H1 (cell line): ENCODE data around the gene DENND5B. TPM values are rescaled to one million over a fixed set of nuclear protein-coding genes. Genes with fewer than 3 reads are reported as not detected.

Experiments used
- CTCF ChIA-PET: fragments of 300-600 bp; sonication (Branson Sonifier 250); formaldehyde crosslinking; loops from one replicate; lab custom pipeline; 2021; ENCODE audit not compliant: partially characterized antibody; lab: Charles Lee
- POLR2A ChIA-PET: fragments of 300-600 bp; sonication (Branson Sonifier 250); formaldehyde crosslinking; loops from one replicate; lab custom pipeline; 2021; ENCODE audit warnings: inconsistent platforms; ENCODE audit not compliant: partially characterized antibody; lab: Charles Lee
- DNase-seq, 2 experiments: peaks; one replicate each; pipeline versions ENCODE4 v3.0.0 to v3.0.0-alpha.2; 2010 to 2022; ENCODE audit warnings: low spot score in 2 of 2, low read depth in 1 of 2, mixed read lengths in 1 of 2
- FAIRE-seq: peaks from 2 replicates; lab custom pipeline; 2011; peaks lifted over from hg19 to GRCh38; lab: Jason Lieb, UNC
- H2AFZ ChIP-seq: 2 replicates; pipeline ENCODE4 v1.8.1; 2012; ENCODE audit warnings: low read length, inconsistent platforms
- H2AK5ac ChIP-seq: 2 replicates; pipeline ENCODE4 v1.6.1; 2013; ENCODE audit warnings: low read depth, low read length
- H2BK120ac ChIP-seq: replicated peaks from 2 replicates; pipeline ENCODE3; 2013; ENCODE audit warnings: low read depth, low read length, inconsistent platforms
- H2BK12ac ChIP-seq: 2 replicates; pipeline ENCODE4 v1.6.1; 2013; ENCODE audit warnings: low read depth, low read length
- H2BK15ac ChIP-seq: 2 replicates; pipeline ENCODE4 v1.6.1; 2013; ENCODE audit warnings: low read length
- H2BK20ac ChIP-seq: 2 replicates; pipeline ENCODE4 v1.6.1; 2013; ENCODE audit warnings: low read length
- H2BK5ac ChIP-seq: 2 replicates; pipeline ENCODE4 v1.6.1; 2013; ENCODE audit warnings: low read depth, low read length
- H3K14ac ChIP-seq: 2 replicates; pipeline ENCODE4 v1.6.1; 2013; ENCODE audit warnings: inconsistent platforms; ENCODE audit not compliant: insufficient read length
- H3K18ac ChIP-seq: 2 replicates; pipeline ENCODE4 v1.6.1; 2013; ENCODE audit warnings: low read length; ENCODE audit errors: extremely low read depth
- H3K23ac ChIP-seq: 2 replicates; pipeline ENCODE4 v1.6.1; 2013; ENCODE audit warnings: inconsistent platforms; ENCODE audit not compliant: insufficient read length
- H3K23me2 ChIP-seq: 2 replicates; pipeline ENCODE4 v1.6.1; 2013; ENCODE audit warnings: low read depth, low read length
- H3K27ac ChIP-seq: 2 replicates; pipeline ENCODE4 v1.6.1; 2011; ENCODE audit warnings: low read depth, low read length, inconsistent platforms
- H3K27me3 ChIP-seq, 4 experiments: replicated peaks in 1 of 4; 1 replicate in 1 of 4; 2 replicates in 3 of 4; pipeline versions ENCODE4 v1.6.1 to v1.8.1; 2011 to 2013; ENCODE audit warnings: low read length in 3 of 4, mild to moderate bottlenecking in 3 of 4, inconsistent platforms in 2 of 4, mixed read lengths in 2 of 4, moderate library complexity in 1 of 4; ENCODE audit not compliant: control insufficient read depth in 3 of 4, insufficient read depth in 3 of 4; ENCODE audit errors: extremely low read depth in 1 of 4
- H3K36me3 ChIP-seq, 4 experiments: 2 replicates each; pipeline versions ENCODE4 v1.6.1 to v1.8.1; 2011 to 2013; ENCODE audit warnings: mild to moderate bottlenecking in 4 of 4, low read length in 3 of 4, moderate library complexity in 2 of 4, control low read depth in 1 of 4, inconsistent platforms in 1 of 4; ENCODE audit not compliant: insufficient read depth in 4 of 4, control insufficient read depth in 2 of 4
- H3K4ac ChIP-seq: replicated peaks from 2 replicates; pipeline ENCODE3; 2013; ENCODE audit warnings: low read length, low read depth, mixed read lengths, inconsistent platforms; ENCODE audit not compliant: insufficient read length
- H3K4me1 ChIP-seq, 4 experiments: replicated peaks in 1 of 4; 1 replicate in 1 of 4; 2 replicates in 3 of 4; pipeline versions ENCODE4 v1.6.1 to v1.8.1; 2011 to 2013; ENCODE audit warnings: low read length in 3 of 4, inconsistent platforms in 2 of 4, mixed read lengths in 1 of 4; ENCODE audit not compliant: insufficient read depth in 4 of 4, control insufficient read depth in 3 of 4
- H3K4me2 ChIP-seq, 2 experiments: 2 replicates each; pipeline versions ENCODE4 v1.6.1 to v1.8.1; 2011 to 2013; ENCODE audit warnings: low read depth in 2 of 2, low read length in 2 of 2, control low read depth in 1 of 2, inconsistent platforms in 1 of 2, mild to moderate bottlenecking in 1 of 2; ENCODE audit not compliant: insufficient read depth in 1 of 2
- H3K4me3 ChIP-seq, 4 experiments: fragments of 200-600, 300-600 bp in 1 of 4; sonication (generic), shearing (Covaris generic), sonication (Bioruptor Twin) in 1 of 4; 2 replicates each; pipeline versions ENCODE4 v1.5.1 to v1.8.1; 2011 to 2016; ENCODE audit warnings: low read length in 4 of 4, low read depth in 3 of 4, control low read depth in 2 of 4, inconsistent platforms in 2 of 4, mild to moderate bottlenecking in 2 of 4, mixed read lengths in 1 of 4, moderate library complexity in 1 of 4; ENCODE audit not compliant: insufficient read depth in 2 of 4; ENCODE audit errors: extremely low read depth in 1 of 4
- H3K56ac ChIP-seq: replicated peaks from 2 replicates; pipeline ENCODE3; 2013; ENCODE audit warnings: low read depth, mild to moderate bottlenecking, mixed read lengths, low read length, inconsistent platforms; ENCODE audit not compliant: insufficient read length
- H3K79me1 ChIP-seq: 2 replicates; pipeline ENCODE4 v1.6.1; 2013; ENCODE audit warnings: low read depth, low read length, control low read depth
- H3K79me2 ChIP-seq, 2 experiments: 2 replicates each; pipeline versions ENCODE4 v1.6.1 to v1.8.1; 2012 to 2013; ENCODE audit warnings: low read length in 2 of 2, mild to moderate bottlenecking in 2 of 2, inconsistent platforms in 1 of 2; ENCODE audit not compliant: insufficient read depth in 2 of 2, control insufficient read depth in 1 of 2
- H3K9ac ChIP-seq, 4 experiments: replicated peaks in 1 of 4; 1 replicate in 1 of 4; 2 replicates in 3 of 4; pipeline versions ENCODE4 v1.6.1 to v1.8.1; 2011 to 2013; ENCODE audit warnings: low read depth in 3 of 4, low read length in 3 of 4, control low read depth in 2 of 4, mild to moderate bottlenecking in 2 of 4, moderate library complexity in 2 of 4, inconsistent platforms in 1 of 4; ENCODE audit errors: extremely low read depth in 1 of 4
- H3K9me3 ChIP-seq, 2 experiments: 2 replicates each; pipeline versions ENCODE4 v1.6.1 to v1.8.1; 2012 to 2013; ENCODE audit warnings: mild to moderate bottlenecking in 2 of 2, moderate library complexity in 2 of 2, control low read depth in 1 of 2, inconsistent platforms in 1 of 2, low read depth in 1 of 2, low read length in 1 of 2, mixed read lengths in 1 of 2; ENCODE audit not compliant: insufficient read depth in 2 of 2
- H4K20me1 ChIP-seq, 2 experiments: replicated peaks in 1 of 2; 2 replicates each; pipeline versions ENCODE3 to v1.8.1; 2011 to 2013; ENCODE audit warnings: inconsistent platforms in 2 of 2, low read length in 2 of 2, mild to moderate bottlenecking in 1 of 2; ENCODE audit not compliant: insufficient read depth in 2 of 2, control insufficient read depth in 1 of 2
- H4K5ac ChIP-seq: 2 replicates; pipeline ENCODE4 v1.6.1; 2013; ENCODE audit warnings: low read length, low read depth, mixed read lengths, inconsistent platforms; ENCODE audit not compliant: insufficient read length
- H4K8ac ChIP-seq: 2 replicates; pipeline ENCODE4 v1.8.0; 2013; ENCODE audit warnings: mild to moderate bottlenecking, moderate library complexity, low read length, inconsistent platforms; ENCODE audit not compliant: insufficient read depth; ENCODE audit errors: extremely low read depth
- H4K91ac ChIP-seq: replicated peaks from 2 replicates; pipeline ENCODE3; 2013; ENCODE audit warnings: low read length, mixed read lengths, inconsistent platforms; ENCODE audit not compliant: insufficient read length
- BCL11A ChIP-seq, 2 experiments: IDR thresholded peaks; one replicate each; pipeline ENCODE4 v1.6.1; 2011; ENCODE audit warnings: low read depth in 2 of 2, low read length in 2 of 2, mild to moderate bottlenecking in 2 of 2
- EP300 ChIP-seq, 2 experiments: IDR thresholded peaks; 1 replicate in 1 of 2; 2 replicates in 1 of 2; pipeline ENCODE4 v1.6.1; 2011 to 2012; ENCODE audit warnings: low read depth in 2 of 2, low read length in 2 of 2, mild to moderate bottlenecking in 2 of 2, borderline replicate concordance in 1 of 2, inconsistent platforms in 1 of 2, moderate library complexity in 1 of 2
- GTF2F1 ChIP-seq: IDR thresholded peaks from 2 replicates; pipeline ENCODE4 v1.6.1; 2012; ENCODE audit warnings: low read depth, low read length, improper control_type of control experiment, borderline replicate concordance
- HDAC2 ChIP-seq, 2 experiments: fragments of 300-600 bp in 1 of 2; sonication (generic) in 1 of 2; IDR thresholded peaks; 2 replicates each; pipeline ENCODE4 v1.6.1; 2011 to 2012; ENCODE audit warnings: low read depth in 2 of 2, low read length in 2 of 2, mild to moderate bottlenecking in 2 of 2, moderate library complexity in 2 of 2, borderline replicate concordance in 1 of 2, inconsistent platforms in 1 of 2
- SIN3A ChIP-seq, 2 experiments: IDR thresholded peaks in 1 of 2; conservative IDR thresholded peaks in 1 of 2; 2 replicates each; pipeline ENCODE4 v1.6.1; 2011 to 2012; ENCODE audit warnings: low read length in 2 of 2, improper control_type of control experiment in 1 of 2, low read depth in 1 of 2, mild to moderate bottlenecking in 1 of 2
- SP1 ChIP-seq: IDR thresholded peaks from 2 replicates; pipeline ENCODE4 v1.6.1; 2011; ENCODE audit warnings: low read depth, low read length
- WGBS, 2 experiments: shearing (Covaris generic) in 1 of 2; methylation state at CpG; one replicate each; pipeline versions ENCODE4 v1.1.6 to v1.1.7; 2013 to 2015; ENCODE audit warnings: low lambda C conversion rate in 2 of 2, mixed read lengths in 2 of 2, inconsistent platforms in 1 of 2, low coverage in 1 of 2, missing lambda C conversion rate in 1 of 2; ENCODE audit not compliant: insufficient replicate concordance in 2 of 2, insufficient coverage in 1 of 2, insufficient read length in 1 of 2; ENCODE audit errors: extremely low coverage in 1 of 2, missing lambda C conversion rate in 1 of 2; 5-methylcytosine and 5-hydroxymethylcytosine counted together
- polyA plus RNA-seq, 7 experiments: library from polyadenylated mRNA; depleted of rRNA in 3 of 7; stranded (reverse) in 5 of 7; unstranded in 2 of 7; fragments of >200 nt in 5 of 7; fragments of 200-250 nt in 2 of 7; gene quantifications; 1 replicate in 5 of 7; 2 replicates in 1 of 7; 4 replicates in 1 of 7; pipeline versions ENCODE4 v1.2.1 to v1.2.3, GENCODE V29; 2011 to 2013; ENCODE audit warnings: missing spikeins in 2 of 7, mixed read lengths in 2 of 7
- total RNA-seq: library from RNA; stranded (reverse); fragmentation: NEBNext Ultra II Directional; extraction: Animal tissue kit (Norgen Biotek cat#: 25700); gene quantifications from 2 replicates; pipeline ENCODE4 v1.2.1, GENCODE V29; 2021
- TF ChIP-seq, protein P1 (sequence below): IDR thresholded peaks from 2 replicates; pipeline ENCODE4 v1.6.1; 2011; ENCODE audit warnings: low read depth, mild to moderate bottlenecking, low read length; ENCODE audit not compliant: insufficient read depth

The DENND5B gene
- total and polyA plus RNA-seq, 2 of the 8 experiments (the other 6 are each of a cell fraction or from before 2014, with no cell fraction given), result 13.4 to 20.2 TPM

- Histone ChIP-seq H4K91ac (peak overlapping the region; percentile 64), H2BK12ac (peak overlapping the region; percentile 91), H4K5ac (no peak overlapping the region), H4K8ac (no peak overlapping the region), H2BK15ac (peak overlapping the region; percentile 66; the same call in 1 of the 2 replicates), H3K27me3 (no peaks in the 10 kb centered on the region), H3K9me3 (no peaks in the 10 kb centered on the region), H3K4ac (no peak overlapping the region), H3K18ac (peak overlapping the region; percentile 55; the same call in 1 of the 2 replicates), H2AK5ac (no peak overlapping the region), H3K27ac (no peak overlapping the region), H3K4me2 (no peak overlapping the region), H4K20me1 (no peaks in the 10 kb centered on the region), H3K79me2 (no peaks in the 10 kb centered on the region), H2BK20ac (0 out of 2 replicates have a peak overlapping the region, but pooled peaks have one; percentile 2), H3K36me3 (no peaks in the 10 kb centered on the region), H3K4me3 (no peak overlapping the region), H2BK5ac (peak overlapping the region; percentile 40; the same call in 1 of the 2 replicates), H3K14ac (no peak overlapping the region), H2BK120ac (no peak overlapping the region), H3K23me2 (no peaks in the 10 kb centered on the region; the same call in 1 of the 2 replicates), H3K23ac (no peak overlapping the region), H3K79me1 (no peaks in the 10 kb centered on the region), H3K9ac (no peak overlapping the region; a peak in 1 of 7 replicates), H2AFZ (no peak overlapping the region), H3K4me1 (peaks cover 13 to 24% (median 21%) of the 10 kb centered on the region in 4 experiments), H3K56ac (no peak overlapping the region)
- 80% methylated on average over 2 of the region's 2 CpGs; no CpG with 5 or more reads in 1 of the 2 experiments for WGBS, 2 experiments
- FAIRE-seq (no peak), DNase-seq (no peak)
- ChIA-PET POLR2A (interaction anchor here (0.9 to 17.5 kb wide), 10 partner anchors 8 to 49 kb away, joined by 3 to 474 read pairs (median 13); partner anchors contain the start of gene SINHCAF), CTCF (interaction anchor here (0.9 to 3.1 kb wide), 8 partner anchors 8 to 236 kb away, joined by 3 to 15 read pairs (median 4); no protein-coding TSS in a partner anchor)
- no peak for TF ChIP-seq HDAC2 (IDR thresholded peaks at IDR 0.05; ENCODE audit: borderline replicate concordance in 1 of 2, low read depth in 2 of 2, low read length in 2 of 2)
- TF ChIP-seq GTF2F1, result no peak
- no peak for TF ChIP-seq BCL11A (IDR thresholded peaks at IDR 0.05; ENCODE audit: low read depth in 2 of 2, low read length in 2 of 2)
- no peak for TF ChIP-seq EP300 (IDR thresholded peaks at IDR 0.05; ENCODE audit: borderline replicate concordance in 1 of 2, low read depth in 2 of 2, low read length in 2 of 2)
- TF ChIP-seq SIN3A (conservative IDR thresholded peaks at IDR 0.05 in 1 of 2, IDR thresholded peaks at IDR 0.05 in 1 of 2; ENCODE audit: low read depth in 1 of 2, low read length in 2 of 2), result no peak
- TF ChIP-seq SP1, result no peak
- TF ChIP-seq, protein P1, sequence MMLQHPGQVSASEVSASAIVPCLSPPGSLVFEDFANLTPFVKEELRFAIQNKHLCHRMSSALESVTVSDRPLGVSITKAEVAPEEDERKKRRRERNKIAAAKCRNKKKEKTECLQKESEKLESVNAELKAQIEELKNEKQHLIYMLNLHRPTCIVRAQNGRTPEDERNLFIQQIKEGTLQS, result no peak
These were observed 227.1 kb downstream of the DENND5B start for GRCh38 chr12:31363831-31364230.
